Measurements from ENCODE around the gene HES1. TPM values are rescaled to one million over a fixed set of nuclear protein-coding genes. Genes with fewer than 3 reads are reported as not detected.

Gene HES1
- total and polyA plus RNA-seq, 9 of the 15 experiments (the other 6 are each of a cell fraction or from before 2014, with no cell fraction given): 3.4 to 37.0 (median 19.3) TPM

DNA sequence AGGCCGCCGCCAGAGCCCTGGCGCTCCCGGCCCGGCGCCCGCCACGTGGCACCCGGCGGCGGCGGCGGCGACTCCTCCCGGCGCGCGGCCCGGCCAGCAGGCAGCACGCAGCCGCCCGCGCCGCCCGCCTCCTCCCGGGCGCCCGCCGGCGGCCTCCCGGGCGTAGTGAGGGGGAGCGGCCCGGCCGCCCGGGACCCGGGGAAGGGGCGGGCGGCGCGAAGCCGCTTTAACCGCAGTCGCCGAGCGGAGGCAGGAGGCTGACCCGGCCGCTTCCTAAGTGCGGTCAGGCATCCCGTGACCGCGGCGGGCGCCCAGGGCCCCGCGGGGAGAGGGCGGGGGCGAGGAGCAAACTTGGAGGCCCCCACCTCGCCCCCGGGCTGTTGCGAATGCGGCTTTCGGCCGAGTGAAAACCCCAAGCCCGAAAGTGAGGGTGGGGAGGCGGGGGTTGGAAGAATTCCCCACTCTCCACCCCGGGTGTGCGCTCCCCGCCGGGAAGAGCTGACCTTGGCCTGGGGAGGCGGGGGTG, 1.7 kb upstream of the HES1 start (continued):
- peak; percentile 31; the same call in 1 of the 2 replicates for TF ChIP-seq ETV1 (tag; conservative IDR thresholded peaks at IDR 0.05; ENCODE audit: low read depth)
- TF ChIP-seq SREBF1 (IDR thresholded peaks at IDR 0.05; ENCODE audit: borderline replicate concordance, low read depth, low read length): no peak
- TF ChIP-seq C11orf30 (IDR thresholded peaks at IDR 0.05; ENCODE audit: low read depth): no peak
- TF ChIP-seq, protein P1, sequence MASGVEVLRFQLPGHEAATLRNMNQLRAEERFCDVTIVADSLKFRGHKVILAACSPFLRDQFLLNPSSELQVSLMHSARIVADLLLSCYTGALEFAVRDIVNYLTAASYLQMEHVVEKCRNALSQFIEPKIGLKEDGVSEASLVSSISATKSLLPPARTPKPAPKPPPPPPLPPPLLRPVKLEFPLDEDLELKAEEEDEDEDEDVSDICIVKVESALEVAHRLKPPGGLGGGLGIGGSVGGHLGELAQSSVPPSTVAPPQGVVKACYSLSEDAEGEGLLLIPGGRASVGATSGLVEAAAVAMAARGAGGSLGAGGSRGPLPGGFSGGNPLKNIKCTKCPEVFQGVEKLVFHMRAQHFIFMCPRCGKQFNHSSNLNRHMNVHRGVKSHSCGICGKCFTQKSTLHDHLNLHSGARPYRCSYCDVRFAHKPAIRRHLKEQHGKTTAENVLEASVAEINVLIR (CRISPR knock-in tag; IDR thresholded peaks at IDR 0.05): 0 out of 2 replicates have a peak, but pooled peaks have one; percentile 12
- no peak for TF ChIP-seq TRIM24 (IDR thresholded peaks at IDR 0.05)
- TF ChIP-seq, protein P2, sequence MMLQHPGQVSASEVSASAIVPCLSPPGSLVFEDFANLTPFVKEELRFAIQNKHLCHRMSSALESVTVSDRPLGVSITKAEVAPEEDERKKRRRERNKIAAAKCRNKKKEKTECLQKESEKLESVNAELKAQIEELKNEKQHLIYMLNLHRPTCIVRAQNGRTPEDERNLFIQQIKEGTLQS (IDR thresholded peaks at IDR 0.05): no peak
- TF ChIP-seq, protein P2 (CRISPR knock-in tag; conservative IDR thresholded peaks at IDR 0.05): no peak
- TF ChIP-seq, protein P3, sequence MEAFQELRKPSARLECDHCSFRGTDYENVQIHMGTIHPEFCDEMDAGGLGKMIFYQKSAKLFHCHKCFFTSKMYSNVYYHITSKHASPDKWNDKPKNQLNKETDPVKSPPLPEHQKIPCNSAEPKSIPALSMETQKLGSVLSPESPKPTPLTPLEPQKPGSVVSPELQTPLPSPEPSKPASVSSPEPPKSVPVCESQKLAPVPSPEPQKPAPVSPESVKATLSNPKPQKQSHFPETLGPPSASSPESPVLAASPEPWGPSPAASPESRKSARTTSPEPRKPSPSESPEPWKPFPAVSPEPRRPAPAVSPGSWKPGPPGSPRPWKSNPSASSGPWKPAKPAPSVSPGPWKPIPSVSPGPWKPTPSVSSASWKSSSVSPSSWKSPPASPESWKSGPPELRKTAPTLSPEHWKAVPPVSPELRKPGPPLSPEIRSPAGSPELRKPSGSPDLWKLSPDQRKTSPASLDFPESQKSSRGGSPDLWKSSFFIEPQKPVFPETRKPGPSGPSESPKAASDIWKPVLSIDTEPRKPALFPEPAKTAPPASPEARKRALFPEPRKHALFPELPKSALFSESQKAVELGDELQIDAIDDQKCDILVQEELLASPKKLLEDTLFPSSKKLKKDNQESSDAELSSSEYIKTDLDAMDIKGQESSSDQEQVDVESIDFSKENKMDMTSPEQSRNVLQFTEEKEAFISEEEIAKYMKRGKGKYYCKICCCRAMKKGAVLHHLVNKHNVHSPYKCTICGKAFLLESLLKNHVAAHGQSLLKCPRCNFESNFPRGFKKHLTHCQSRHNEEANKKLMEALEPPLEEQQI (IDR thresholded peaks at IDR 0.05): no peak
- TF ChIP-seq NFE2L1 (tag; IDR thresholded peaks at IDR 0.05; ENCODE audit: borderline replicate concordance, low read depth): no peak
- TF ChIP-seq, protein P4, sequence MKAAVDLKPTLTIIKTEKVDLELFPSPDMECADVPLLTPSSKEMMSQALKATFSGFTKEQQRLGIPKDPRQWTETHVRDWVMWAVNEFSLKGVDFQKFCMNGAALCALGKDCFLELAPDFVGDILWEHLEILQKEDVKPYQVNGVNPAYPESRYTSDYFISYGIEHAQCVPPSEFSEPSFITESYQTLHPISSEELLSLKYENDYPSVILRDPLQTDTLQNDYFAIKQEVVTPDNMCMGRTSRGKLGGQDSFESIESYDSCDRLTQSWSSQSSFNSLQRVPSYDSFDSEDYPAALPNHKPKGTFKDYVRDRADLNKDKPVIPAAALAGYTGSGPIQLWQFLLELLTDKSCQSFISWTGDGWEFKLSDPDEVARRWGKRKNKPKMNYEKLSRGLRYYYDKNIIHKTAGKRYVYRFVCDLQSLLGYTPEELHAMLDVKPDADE (conservative IDR thresholded peaks at IDR 0.05; ENCODE audit: control insufficient read depth, low read depth, low read length): 0 out of 2 replicates have a peak, but pooled peaks have one; percentile 13
- TF ChIP-seq, protein P5, sequence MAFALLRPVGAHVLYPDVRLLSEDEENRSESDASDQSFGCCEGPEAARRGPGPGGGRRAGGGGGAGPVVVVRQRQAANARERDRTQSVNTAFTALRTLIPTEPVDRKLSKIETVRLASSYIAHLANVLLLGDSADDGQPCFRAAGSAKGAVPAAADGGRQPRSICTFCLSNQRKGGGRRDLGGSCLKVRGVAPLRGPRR (CRISPR knock-in tag; IDR thresholded peaks at IDR 0.05): no peak
- no peak for TF ChIP-seq TCF7 (IDR thresholded peaks at IDR 0.05; ENCODE audit: borderline replicate concordance)
- TF ChIP-seq, protein P6, sequence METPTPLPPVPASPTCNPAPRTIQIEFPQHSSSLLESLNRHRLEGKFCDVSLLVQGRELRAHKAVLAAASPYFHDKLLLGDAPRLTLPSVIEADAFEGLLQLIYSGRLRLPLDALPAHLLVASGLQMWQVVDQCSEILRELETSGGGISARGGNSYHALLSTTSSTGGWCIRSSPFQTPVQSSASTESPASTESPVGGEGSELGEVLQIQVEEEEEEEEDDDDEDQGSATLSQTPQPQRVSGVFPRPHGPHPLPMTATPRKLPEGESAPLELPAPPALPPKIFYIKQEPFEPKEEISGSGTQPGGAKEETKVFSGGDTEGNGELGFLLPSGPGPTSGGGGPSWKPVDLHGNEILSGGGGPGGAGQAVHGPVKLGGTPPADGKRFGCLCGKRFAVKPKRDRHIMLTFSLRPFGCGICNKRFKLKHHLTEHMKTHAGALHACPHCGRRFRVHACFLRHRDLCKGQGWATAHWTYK (CRISPR knock-in tag; IDR thresholded peaks at IDR 0.05): no peak
- TF ChIP-seq, protein P7, sequence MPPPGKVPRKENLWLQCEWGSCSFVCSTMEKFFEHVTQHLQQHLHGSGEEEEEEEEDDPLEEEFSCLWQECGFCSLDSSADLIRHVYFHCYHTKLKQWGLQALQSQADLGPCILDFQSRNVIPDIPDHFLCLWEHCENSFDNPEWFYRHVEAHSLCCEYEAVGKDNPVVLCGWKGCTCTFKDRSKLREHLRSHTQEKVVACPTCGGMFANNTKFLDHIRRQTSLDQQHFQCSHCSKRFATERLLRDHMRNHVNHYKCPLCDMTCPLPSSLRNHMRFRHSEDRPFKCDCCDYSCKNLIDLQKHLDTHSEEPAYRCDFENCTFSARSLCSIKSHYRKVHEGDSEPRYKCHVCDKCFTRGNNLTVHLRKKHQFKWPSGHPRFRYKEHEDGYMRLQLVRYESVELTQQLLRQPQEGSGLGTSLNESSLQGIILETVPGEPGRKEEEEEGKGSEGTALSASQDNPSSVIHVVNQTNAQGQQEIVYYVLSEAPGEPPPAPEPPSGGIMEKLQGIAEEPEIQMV (tag; conservative IDR thresholded peaks at IDR 0.05; ENCODE audit: low read depth): no peak
- TF ChIP-seq NR3C1 (CRISPR knock-in tag; IDR thresholded peaks at IDR 0.05): no peak
- no peak for TF ChIP-seq ZNF23 (CRISPR knock-in tag; IDR thresholded peaks at IDR 0.05)
